ENCODE measurements around the gene GP5. TPM values are rescaled to one million over a fixed set of nuclear protein-coding genes. Genes with fewer than 3 reads are reported as not detected.

The GP5 gene
- total RNA-seq, 1 donor from 2014 or later = not detected

DNA sequence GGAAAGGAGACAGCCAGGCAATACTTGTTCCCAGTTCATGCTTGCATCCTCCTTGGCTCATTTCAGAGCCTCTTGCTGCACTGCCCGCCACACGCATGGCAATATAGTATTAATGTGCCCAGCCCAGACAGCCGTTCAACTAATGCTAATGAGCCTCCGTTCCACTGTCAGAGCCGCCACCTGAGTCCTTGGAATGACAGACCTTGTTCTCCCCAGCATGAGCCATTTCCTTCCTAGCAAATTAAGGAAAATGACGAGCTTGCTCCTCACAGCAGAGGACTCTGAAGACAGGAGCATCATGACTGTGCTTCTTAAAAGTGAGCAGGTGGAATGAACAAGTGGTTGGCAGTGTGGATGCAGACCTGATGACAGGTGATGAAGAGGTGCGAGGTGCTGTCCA lies 18.7 kb downstream of the GP5 start:
- no peaks in the 10 kb centered on the region for H3K9me3 ChIP-seq
- no peak for TF ChIP-seq POLR2A (IDR thresholded peaks at IDR 0.05)
- TF ChIP-seq CTCF (IDR thresholded peaks at IDR 0.05) = no peak
- TF ChIP-seq POLR2AphosphoS5 (IDR thresholded peaks at IDR 0.05; ENCODE audit: insufficient read depth in 1 of 2, low read depth in 1 of 2) = no peak
- H3K4me1 ChIP-seq = no peaks in the 10 kb centered on the region
- intact Hi-C loops (cut with DNase I) = no loop called here
- H3K27me3 ChIP-seq = no peaks in the 10 kb centered on the region
- H3K4me3 ChIP-seq = no peak overlapping the region
- no peak for DNase-seq (ENCODE audit: extremely low spot score in 2 of 2)
- no peaks in the 10 kb centered on the region for H3K36me3 ChIP-seq
- H3K27ac ChIP-seq = no peak overlapping the region

GRCh38 chr3:194379651-194380050 lies 19.4 kb downstream of the GP5 start:
- TF ChIP-seq POLR2AphosphoS5 (IDR thresholded peaks at IDR 0.05; ENCODE audit: insufficient read depth in 1 of 2, low read depth in 1 of 2) (no peak), POLR2A (IDR thresholded peaks at IDR 0.05) (no peak), CTCF (IDR thresholded peaks at IDR 0.05) (no peak)
- Histone ChIP-seq H3K27ac (no peak overlapping the region), H3K4me1 (no peaks in the 10 kb centered on the region), H3K36me3 (no peaks in the 10 kb centered on the region), H3K27me3 (no peaks in the 10 kb centered on the region), H3K4me3 (no peak overlapping the region), H3K9me3 (no peaks in the 10 kb centered on the region)
- intact Hi-C loops (cut with DNase I) = no loop called here
- no peak for DNase-seq (ENCODE audit: extremely low spot score in 2 of 2)

GRCh38 chr3:194379231-194379630 lies 19.8 kb downstream of the GP5 start:
- DNase-seq (ENCODE audit: extremely low spot score in 2 of 2) = no peak
- H3K36me3 ChIP-seq = no peaks in the 10 kb centered on the region
- H3K27me3 ChIP-seq = no peaks in the 10 kb centered on the region
- no peaks in the 10 kb centered on the region for H3K4me1 ChIP-seq
- no peak for TF ChIP-seq POLR2AphosphoS5 (IDR thresholded peaks at IDR 0.05; ENCODE audit: insufficient read depth in 1 of 2, low read depth in 1 of 2)
- TF ChIP-seq CTCF (IDR thresholded peaks at IDR 0.05) = no peak
- TF ChIP-seq POLR2A (IDR thresholded peaks at IDR 0.05) = no peak
- no peaks in the 10 kb centered on the region for H3K9me3 ChIP-seq
- no peak overlapping the region for H3K4me3 ChIP-seq
- intact Hi-C loops (cut with DNase I) = no loop called here
- no peak overlapping the region for H3K27ac ChIP-seq

DNA sequence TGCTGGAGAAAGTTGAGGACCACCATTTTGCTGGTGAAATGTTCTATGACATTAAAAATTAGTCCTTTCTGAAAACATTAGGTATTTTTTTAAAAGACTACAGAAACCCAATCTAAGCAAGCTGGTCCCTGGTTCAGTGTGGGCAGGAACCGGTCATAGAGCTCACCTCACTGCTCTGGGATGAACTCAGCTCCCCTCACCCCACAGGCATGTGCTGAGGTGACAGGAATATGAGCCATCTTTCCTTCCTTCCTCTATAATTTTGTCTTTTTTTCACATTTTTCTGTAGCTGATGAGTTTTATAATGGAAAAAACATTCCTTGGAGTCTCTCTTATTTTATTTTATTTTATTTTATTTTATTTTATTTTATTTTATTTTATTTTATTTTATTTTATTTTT lies 21.4 kb downstream of the GP5 start:
- intact Hi-C loops (cut with DNase I) = no loop called here
- H3K27me3 ChIP-seq = no peaks in the 10 kb centered on the region

GRCh38 chr3:194376241-194376560 lies 22.9 kb downstream of the GP5 start:
- Histone ChIP-seq H3K4me3 (no peak overlapping the region), H3K27ac (no peak overlapping the region), H3K36me3 (no peaks in the 10 kb centered on the region), H3K4me1 (no peaks in the 10 kb centered on the region), H3K9me3 (no peaks in the 10 kb centered on the region), H3K27me3 (no peaks in the 10 kb centered on the region)
- TF ChIP-seq POLR2AphosphoS5 (IDR thresholded peaks at IDR 0.05; ENCODE audit: insufficient read depth in 1 of 2, low read depth in 1 of 2) = no peak
- TF ChIP-seq CTCF (IDR thresholded peaks at IDR 0.05) = no peak
- no peak for TF ChIP-seq POLR2A (IDR thresholded peaks at IDR 0.05)
- intact Hi-C loops (cut with DNase I) = no loop called here
- DNase-seq (ENCODE audit: extremely low spot score in 2 of 2) = no peak

More for the DNA sequence above, 21.4 kb downstream of the GP5 start:
- Histone ChIP-seq H3K4me3 (no peak overlapping the region), H3K9me3 (no peaks in the 10 kb centered on the region), H3K36me3 (no peaks in the 10 kb centered on the region), H3K27ac (no peak overlapping the region), H3K4me1 (no peaks in the 10 kb centered on the region)
- no peak for DNase-seq (ENCODE audit: extremely low spot score in 2 of 2)
- TF ChIP-seq CTCF (IDR thresholded peaks at IDR 0.05) (no peak), POLR2A (IDR thresholded peaks at IDR 0.05) (no peak), POLR2AphosphoS5 (IDR thresholded peaks at IDR 0.05; ENCODE audit: insufficient read depth in 1 of 2, low read depth in 1 of 2) (no peak)
